Neuron (in vitro differentiated cells): Measurements from ENCODE around the gene S100A4.
"Not testable (repeated sequence)": the region's sequence is repeated elsewhere in the genome, so short reads cannot be mapped to it uniquely, and the experiment has no call there.

Experiments
- H2AFZ ChIP-seq: one replicate; pipeline ENCODE4 v1.6.1; 2013; ENCODE audit warnings: low read depth, mild to moderate bottlenecking, inconsistent platforms, low read length, moderate library complexity
- H3K27me3 ChIP-seq: one replicate; pipeline ENCODE4 v1.6.1; 2013; ENCODE audit warnings: low read length; ENCODE audit not compliant: insufficient read depth
- H3K36me3 ChIP-seq: one replicate; pipeline ENCODE4 v1.6.1; 2013; ENCODE audit warnings: low read length; ENCODE audit not compliant: insufficient read depth
- H3K4me1 ChIP-seq: one replicate; pipeline ENCODE4 v1.6.1; 2013; ENCODE audit warnings: low read length; ENCODE audit not compliant: insufficient read depth
- H3K4me3 ChIP-seq: 2 replicates; pipeline ENCODE4 v1.5.1; 2013; ENCODE audit warnings: mild to moderate bottlenecking, low read length, moderate library complexity
- H3K9me3 ChIP-seq: one replicate; pipeline ENCODE4 v1.6.1; 2013; ENCODE audit warnings: low read length

The S100A4 gene

GRCh38 chr1:153563991-153564390 lies 18.4 kb upstream of the S100A4 start:
- Histone ChIP-seq H3K27me3 (no peaks in the 10 kb centered on the region), H3K4me1 (peaks cover 18% of the 10 kb centered on the region), H2AFZ (no peak overlapping the region), H3K9me3 (no peaks in the 10 kb centered on the region), H3K36me3 (no peaks in the 10 kb centered on the region), H3K4me3 (no peak overlapping the region)

GRCh38 chr1:153563483-153563901 lies 17.9 kb upstream of the S100A4 start:
- H3K27me3 ChIP-seq: no peaks in the 10 kb centered on the region
- H3K9me3 ChIP-seq: no peaks in the 10 kb centered on the region
- no peak overlapping the region for H2AFZ ChIP-seq
- no peak overlapping the region for H3K4me3 ChIP-seq
- H3K36me3 ChIP-seq: no peaks in the 10 kb centered on the region
- peaks cover 15% of the 10 kb centered on the region for H3K4me1 ChIP-seq

- H3K4me3 ChIP-seq, H3K36me3 ChIP-seq, H3K9me3 ChIP-seq, H2AFZ ChIP-seq, H3K27me3 ChIP-seq: not testable (repeated sequence)
- H3K4me1 ChIP-seq: peaks cover 15% of the 10 kb centered on the region
Observed at GRCh38 chr1:153562021-153562420, 16.4 kb upstream of the S100A4 start.

GRCh38 chr1:153561466-153561985 lies 15.9 kb upstream of the S100A4 start:
- peaks cover 10% of the 10 kb centered on the region for H3K4me1 ChIP-seq
- no peaks in the 10 kb centered on the region for H3K9me3 ChIP-seq
- no peaks in the 10 kb centered on the region for H3K27me3 ChIP-seq
- H3K4me3 ChIP-seq: no peak overlapping the region
- no peaks in the 10 kb centered on the region for H3K36me3 ChIP-seq
- H2AFZ ChIP-seq: no peak overlapping the region

- H2AFZ ChIP-seq: no peak overlapping the region
- H3K4me3 ChIP-seq: no peak overlapping the region
- no peaks in the 10 kb centered on the region for H3K9me3 ChIP-seq
- H3K4me1 ChIP-seq: peaks cover 5% of the 10 kb centered on the region
- no peaks in the 10 kb centered on the region for H3K27me3 ChIP-seq
- H3K36me3 ChIP-seq: no peaks in the 10 kb centered on the region
Observed at GRCh38 chr1:153560771-153561465, 15.3 kb upstream of the S100A4 start.

- no peak overlapping the region for H2AFZ ChIP-seq
- no peaks in the 10 kb centered on the region for H3K27me3 ChIP-seq
- no peaks in the 10 kb centered on the region for H3K36me3 ChIP-seq
- H3K4me1 ChIP-seq: no peaks in the 10 kb centered on the region
- no peaks in the 10 kb centered on the region for H3K9me3 ChIP-seq
- H3K4me3 ChIP-seq: no peak overlapping the region
Observed at GRCh38 chr1:153560241-153560640, 14.6 kb upstream of the S100A4 start.

- Histone ChIP-seq H3K4me3 (no peak overlapping the region), H3K9me3 (no peaks in the 10 kb centered on the region), H2AFZ (no peak overlapping the region), H3K36me3 (no peaks in the 10 kb centered on the region), H3K4me1 (no peaks in the 10 kb centered on the region), H3K27me3 (no peaks in the 10 kb centered on the region)
Observed at GRCh38 chr1:153557877-153558276, 12.3 kb upstream of the S100A4 start.

- H3K9me3 ChIP-seq: no peaks in the 10 kb centered on the region
- no peak overlapping the region for H3K4me3 ChIP-seq
- no peak overlapping the region for H2AFZ ChIP-seq
- no peaks in the 10 kb centered on the region for H3K27me3 ChIP-seq
- H3K36me3 ChIP-seq: no peaks in the 10 kb centered on the region
- H3K4me1 ChIP-seq: no peaks in the 10 kb centered on the region
Observed at GRCh38 chr1:153556348-153556747, 10.7 kb upstream of the S100A4 start.

- H2AFZ ChIP-seq: no peak overlapping the region
- no peak overlapping the region for H3K4me3 ChIP-seq
- no peaks in the 10 kb centered on the region for H3K36me3 ChIP-seq
- no peaks in the 10 kb centered on the region for H3K9me3 ChIP-seq
- peaks cover 17% of the 10 kb centered on the region for H3K27me3 ChIP-seq
- no peaks in the 10 kb centered on the region for H3K4me1 ChIP-seq
Observed at GRCh38 chr1:153553830-153554541, 8.4 kb upstream of the S100A4 start.

- no peaks in the 10 kb centered on the region for H3K36me3 ChIP-seq
- no peak overlapping the region for H2AFZ ChIP-seq
- no peaks in the 10 kb centered on the region for H3K9me3 ChIP-seq
- peaks cover 17% of the 10 kb centered on the region for H3K27me3 ChIP-seq
- H3K4me1 ChIP-seq: no peaks in the 10 kb centered on the region
- no peak overlapping the region for H3K4me3 ChIP-seq
Observed at GRCh38 chr1:153553096-153553495, 7.5 kb upstream of the S100A4 start.

GRCh38 chr1:153552335-153552734 lies 6.7 kb upstream of the S100A4 start:
- no peak overlapping the region for H2AFZ ChIP-seq
- no peaks in the 10 kb centered on the region for H3K4me1 ChIP-seq
- H3K4me3 ChIP-seq: no peak overlapping the region
- no peaks in the 10 kb centered on the region for H3K9me3 ChIP-seq
- no peaks in the 10 kb centered on the region for H3K36me3 ChIP-seq
- H3K27me3 ChIP-seq: peaks cover 17% of the 10 kb centered on the region

- no peak overlapping the region for H2AFZ ChIP-seq
- peaks cover 17% of the 10 kb centered on the region for H3K27me3 ChIP-seq
- no peaks in the 10 kb centered on the region for H3K4me1 ChIP-seq
- H3K4me3 ChIP-seq: no peak overlapping the region
- H3K36me3 ChIP-seq: no peaks in the 10 kb centered on the region
- H3K9me3 ChIP-seq: no peaks in the 10 kb centered on the region
Observed at GRCh38 chr1:153550827-153551500, 5.4 kb upstream of the S100A4 start.

GRCh38 chr1:153550398-153550758 lies 4.8 kb upstream of the S100A4 start:
- H3K4me1 ChIP-seq: peaks cover 4% of the 10 kb centered on the region
- H3K27me3 ChIP-seq: peaks cover 17% of the 10 kb centered on the region
- H3K4me3 ChIP-seq: no peak overlapping the region
- no peak overlapping the region for H2AFZ ChIP-seq
- no peaks in the 10 kb centered on the region for H3K36me3 ChIP-seq
- no peaks in the 10 kb centered on the region for H3K9me3 ChIP-seq
